GM10266 (cell line): Measurements from ENCODE around the gene ABCA2.

Source experiments
- DNase-seq: peaks from one replicate; pipeline ENCODE4 v3.0.0; 2012; ENCODE audit errors: extremely low spot score
- TF ChIP-seq, protein P1 (sequence below): IDR thresholded peaks from 2 replicates; pipeline ENCODE4 v1.5.1; 2012; ENCODE audit warnings: mild to moderate bottlenecking, low read depth; ENCODE audit not compliant: control insufficient read depth, insufficient read depth; ENCODE audit errors: missing control alignments

ABCA2 gene

DNA sequence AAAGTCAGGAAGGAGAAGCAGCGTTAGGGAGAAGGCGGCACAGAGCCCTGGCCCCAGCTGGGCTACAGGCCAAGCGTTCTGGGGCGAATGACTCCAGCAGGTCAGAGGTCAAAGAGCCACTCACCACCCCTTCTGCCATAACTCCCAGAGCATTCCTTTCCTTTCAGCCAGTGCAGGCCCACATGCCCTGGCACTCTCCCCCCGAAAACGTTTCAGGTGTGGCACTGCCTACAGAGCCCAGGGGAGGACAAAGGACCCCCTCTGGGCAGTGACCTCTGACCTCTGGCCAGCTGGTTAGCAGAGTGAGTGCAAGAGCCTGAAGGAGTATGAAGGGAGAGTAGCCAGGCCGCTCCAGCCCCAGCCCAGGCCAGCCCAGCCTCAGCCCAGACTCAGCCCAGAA is 4.9 kb downstream of the ABCA2 start:
- TF ChIP-seq, protein P1, sequence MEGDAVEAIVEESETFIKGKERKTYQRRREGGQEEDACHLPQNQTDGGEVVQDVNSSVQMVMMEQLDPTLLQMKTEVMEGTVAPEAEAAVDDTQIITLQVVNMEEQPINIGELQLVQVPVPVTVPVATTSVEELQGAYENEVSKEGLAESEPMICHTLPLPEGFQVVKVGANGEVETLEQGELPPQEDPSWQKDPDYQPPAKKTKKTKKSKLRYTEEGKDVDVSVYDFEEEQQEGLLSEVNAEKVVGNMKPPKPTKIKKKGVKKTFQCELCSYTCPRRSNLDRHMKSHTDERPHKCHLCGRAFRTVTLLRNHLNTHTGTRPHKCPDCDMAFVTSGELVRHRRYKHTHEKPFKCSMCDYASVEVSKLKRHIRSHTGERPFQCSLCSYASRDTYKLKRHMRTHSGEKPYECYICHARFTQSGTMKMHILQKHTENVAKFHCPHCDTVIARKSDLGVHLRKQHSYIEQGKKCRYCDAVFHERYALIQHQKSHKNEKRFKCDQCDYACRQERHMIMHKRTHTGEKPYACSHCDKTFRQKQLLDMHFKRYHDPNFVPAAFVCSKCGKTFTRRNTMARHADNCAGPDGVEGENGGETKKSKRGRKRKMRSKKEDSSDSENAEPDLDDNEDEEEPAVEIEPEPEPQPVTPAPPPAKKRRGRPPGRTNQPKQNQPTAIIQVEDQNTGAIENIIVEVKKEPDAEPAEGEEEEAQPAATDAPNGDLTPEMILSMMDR: no peak
- no peak for DNase-seq

GRCh38 chr9:137022662-137023008 is 5.4 kb downstream of the ABCA2 start:
- no peak for DNase-seq
- TF ChIP-seq, protein P1: no peak

DNA sequence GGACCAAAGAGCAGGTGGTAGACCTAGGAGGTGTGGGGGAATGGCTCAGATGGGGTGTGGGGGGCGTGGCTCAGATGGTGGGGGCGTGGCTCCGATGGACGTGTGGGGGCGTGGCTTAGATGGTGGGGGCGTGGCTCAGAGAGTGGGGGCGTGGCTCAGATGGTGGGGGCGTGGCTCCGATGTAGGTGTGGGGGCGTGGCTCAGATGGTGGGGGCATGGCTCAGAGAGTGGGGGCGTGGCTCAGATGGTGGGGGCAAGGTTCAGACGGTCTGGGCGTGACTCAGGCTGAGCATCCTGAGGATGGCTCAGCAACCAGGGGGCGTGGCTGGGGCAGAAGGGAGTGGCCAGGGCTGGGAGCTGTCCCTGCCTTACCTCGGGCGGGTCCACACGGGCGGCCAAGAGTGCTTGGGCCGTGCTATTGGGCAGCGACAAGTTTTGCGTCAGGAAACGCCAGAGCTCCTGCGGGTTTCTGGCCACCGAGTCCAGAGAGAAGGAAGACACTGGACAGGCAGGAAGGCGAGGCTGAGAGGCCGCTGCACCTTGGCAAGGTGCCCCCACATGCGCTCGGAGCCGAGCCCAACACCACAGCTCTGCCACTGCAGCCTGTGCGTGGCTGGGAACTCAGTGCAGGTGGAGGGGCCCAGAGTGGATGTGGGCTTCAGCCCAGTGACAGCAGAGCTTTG is 5.9 kb downstream of the ABCA2 start:
- peak; percentile 82 for DNase-seq
- TF ChIP-seq, protein P1: no peak

- DNase-seq: no peak
- TF ChIP-seq, protein P1: no peak
Measured at GRCh38 chr9:137021568-137021978, 6.5 kb downstream of the ABCA2 start.

- DNase-seq: no peak
- TF ChIP-seq, protein P1: no peak
Measured at GRCh38 chr9:137020771-137021567, 7.1 kb downstream of the ABCA2 start.

DNA sequence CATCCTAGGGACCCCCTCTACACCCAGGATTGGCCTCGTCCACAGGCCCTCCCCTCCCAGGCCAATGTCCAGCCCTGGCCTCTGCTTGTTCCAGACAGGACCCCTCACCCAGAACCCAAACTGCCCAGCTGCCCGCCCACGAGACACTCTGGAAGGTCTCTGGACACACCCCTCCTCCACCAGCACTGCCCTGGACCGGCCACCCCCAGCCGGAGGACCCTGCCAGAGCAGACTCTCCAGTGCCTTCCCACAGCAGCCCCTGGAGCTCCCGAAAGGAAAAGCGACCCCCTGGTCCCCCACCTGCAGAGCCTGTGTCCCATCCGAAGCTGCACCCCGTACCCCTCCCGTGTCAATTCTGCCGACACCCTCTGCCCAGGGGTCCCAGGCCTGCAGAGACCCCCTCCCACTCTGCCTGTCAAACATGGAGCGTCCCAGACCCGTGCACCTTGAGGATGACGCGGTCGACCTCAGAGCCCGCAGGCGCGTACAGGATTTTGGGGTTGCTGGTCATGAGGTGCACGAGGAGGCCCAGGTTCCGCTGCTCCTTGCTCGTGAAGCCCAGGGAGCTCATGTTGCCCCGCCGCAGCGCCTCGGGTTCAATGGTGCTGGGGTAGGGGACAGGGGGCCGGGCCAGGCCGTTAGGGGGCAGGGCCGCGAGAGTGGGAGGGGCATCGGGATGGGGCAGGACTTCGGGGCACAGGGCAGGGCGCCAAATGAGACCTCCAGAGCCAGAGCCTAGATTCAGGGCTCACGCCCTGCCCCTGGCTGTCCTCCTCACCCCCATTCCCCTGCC is 8.0 kb downstream of the ABCA2 start:
- TF ChIP-seq, protein P1: no peak
- no peak for DNase-seq
